ENCODE results near the gene DGKI.

- no peak for TF ChIP-seq CTCF (IDR thresholded peaks at IDR 0.05; ENCODE audit: low read depth, low read length, poor library complexity, severe bottlenecking)
- no peak for TF ChIP-seq EZH2phosphoT487 (IDR thresholded peaks at IDR 0.05; ENCODE audit: borderline replicate concordance, low read length)
These were observed 1.3 kb upstream of the DGKI start for GRCh38 chr7:137848095-137848494.
